GM23338 (cell line): ENCODE results near the gene CCDC57. TPM values are rescaled to one million over a fixed set of nuclear protein-coding genes. Genes with fewer than 3 reads are reported as not detected.

Experiments
- ATAC-seq: fragments of 200-7000 bp; cut with Tn5 transposase; 3 replicates; pipeline ENCODE4 v1.9.1; 2020
- DNase-seq: peaks from one replicate; pipeline ENCODE4 v3.0.0-alpha.2; 2015; ENCODE audit warnings: low spot score
- H2AFZ ChIP-seq: fragments of 200-600 bp; sonication (generic); 2 replicates; pipeline ENCODE4 v1.8.0; 2016; ENCODE audit warnings: antibody characterized with exemption, mild to moderate bottlenecking, moderate library complexity
- H3F3A ChIP-seq: fragments of 200-600 bp; sonication (generic); replicated peaks from 2 replicates; pipeline ENCODE4 v1.8.0; 2017; ENCODE audit warnings: antibody characterized with exemption, mixed run types, low read depth
- H3K27ac ChIP-seq: fragments of 200-600 bp; sonication (generic); 2 replicates; pipeline ENCODE4 v1.6.1; 2016; ENCODE audit warnings: low read depth
- H3K27me3 ChIP-seq: fragments of 200-600 bp; sonication (generic); 2 replicates; pipeline ENCODE4 v1.8.0; 2016; ENCODE audit warnings: mild to moderate bottlenecking, mixed run types, moderate library complexity; ENCODE audit not compliant: insufficient read depth
- H3K36me3 ChIP-seq: fragments of 200-600 bp; sonication (generic); 2 replicates; pipeline ENCODE4 v1.8.0; 2016; ENCODE audit warnings: mild to moderate bottlenecking; ENCODE audit not compliant: insufficient read depth
- H3K4me1 ChIP-seq: fragments of 200-600 bp; sonication (generic); 2 replicates; pipeline ENCODE4 v1.8.0; 2016; ENCODE audit warnings: mild to moderate bottlenecking, moderate library complexity; ENCODE audit not compliant: insufficient read depth
- H3K4me2 ChIP-seq: fragments of 200-600 bp; sonication (generic); 2 replicates; pipeline ENCODE4 v1.7.1; 2017; ENCODE audit warnings: mixed run types
- H3K4me3 ChIP-seq: fragments of 200-600 bp; sonication (generic); 2 replicates; pipeline ENCODE4 v1.6.1; 2016; ENCODE audit warnings: mixed run types
- H3K79me2 ChIP-seq: fragments of 200-600 bp; sonication (generic); replicated peaks from 2 replicates; pipeline ENCODE4 v1.8.0; 2017; ENCODE audit warnings: mild to moderate bottlenecking; ENCODE audit not compliant: insufficient read depth
- H3K9me2 ChIP-seq: fragments of 200-600 bp; sonication (generic); 2 replicates; pipeline ENCODE4 v1.8.0; 2017; ENCODE audit not compliant: insufficient read depth
- H4K20me1 ChIP-seq: fragments of 200-600 bp; sonication (generic); replicated peaks from 2 replicates; pipeline ENCODE4 v1.8.0; 2017; ENCODE audit warnings: mild to moderate bottlenecking; ENCODE audit not compliant: insufficient read depth
- H3K27ac Mint-ChIP-seq: 2 replicates; pipeline ENCODE4 v1.8.0; 2020; ENCODE audit warnings: inconsistent platforms, mild to moderate bottlenecking, moderate library complexity, mixed read lengths
- H3K27me3 Mint-ChIP-seq: 3 replicates; pipeline ENCODE4 v1.8.0; 2022; ENCODE audit warnings: low read depth, mild to moderate bottlenecking, moderate library complexity, mixed read lengths, inconsistent platforms; ENCODE audit not compliant: insufficient read depth, poor library complexity
- H3K36me3 Mint-ChIP-seq: 3 replicates; pipeline ENCODE4 v1.8.0; 2021; ENCODE audit warnings: low read depth, mild to moderate bottlenecking, inconsistent platforms, moderate library complexity, mixed read lengths
- H3K4me1 Mint-ChIP-seq: 3 replicates; pipeline ENCODE4 v1.8.0; 2020; ENCODE audit warnings: mild to moderate bottlenecking, inconsistent platforms, mixed read lengths
- H3K4me3 Mint-ChIP-seq: 3 replicates; pipeline ENCODE4 v1.8.0; 2021; ENCODE audit warnings: moderate library complexity, mild to moderate bottlenecking, inconsistent platforms, mixed read lengths
- H3K9me3 Mint-ChIP-seq: 3 replicates; pipeline ENCODE4 v1.8.0; 2020; ENCODE audit warnings: moderate library complexity, mild to moderate bottlenecking, inconsistent platforms, mixed read lengths
- CREB1 ChIP-seq: fragments of 250-450 bp; sonication (Bioruptor Pico); IDR thresholded peaks from 2 replicates; pipeline ENCODE4 v1.5.0; 2020; ENCODE audit warnings: low read depth, mild to moderate bottlenecking, moderate library complexity
- ETS1 ChIP-seq: IDR thresholded peaks from 2 replicates; pipeline ENCODE4 v1.6.1; 2016; ENCODE audit warnings: antibody characterized with exemption
- EZH2 ChIP-seq: fragments of 200-600 bp; sonication (generic); IDR thresholded peaks from one replicate; pipeline ENCODE4 v1.8.0; 2017; ENCODE audit warnings: antibody characterized with exemption, mild to moderate bottlenecking, low read depth; ENCODE audit not compliant: unreplicated experiment
- EZH2phosphoT487 ChIP-seq: fragments of 200-600 bp; sonication (generic); IDR thresholded peaks from one replicate; pipeline ENCODE4 v1.8.1; 2018; ENCODE audit warnings: antibody characterized with exemption; ENCODE audit not compliant: unreplicated experiment
- JUNB ChIP-seq: IDR thresholded peaks from one replicate; pipeline ENCODE4 v1.6.1; 2016; ENCODE audit warnings: antibody characterized with exemption; ENCODE audit not compliant: unreplicated experiment
- NANOG ChIP-seq: IDR thresholded peaks from 2 replicates; pipeline ENCODE4 v1.6.1; 2016; ENCODE audit warnings: antibody characterized with exemption, borderline replicate concordance
- POLR2AphosphoS5 ChIP-seq: IDR thresholded peaks from 2 replicates; pipeline ENCODE4 v1.6.1; 2016; ENCODE audit warnings: antibody characterized with exemption, low read depth
- STAT1 ChIP-seq: IDR thresholded peaks from one replicate; pipeline ENCODE4 v1.6.1; 2016; ENCODE audit warnings: antibody characterized with exemption; ENCODE audit not compliant: unreplicated experiment
- polyA plus RNA-seq: library from polyadenylated mRNA; unstranded; fragments of >200 nt; fragmentation: Nextera tagmentation; extraction: Ambion mirVana; gene quantifications from 2 replicates; pipeline ENCODE4 v1.2.1, GENCODE V29; 2016
- total RNA-seq: library from RNA; depleted of rRNA; stranded (reverse); fragments of >200 nt; shearing (Covaris generic); gene quantifications from 2 replicates; pipeline ENCODE4 v1.2.3, GENCODE V29; 2014
- TF ChIP-seq, protein P1 (sequence below), 2 experiments: fragments of 200-600 bp in 1 of 2; sonication (generic) in 1 of 2; conservative IDR thresholded peaks; 2 replicates each; pipeline versions ENCODE4 v1.5.1 to v1.6.1; 2016 to 2017; ENCODE audit warnings: antibody characterized with exemption in 2 of 2, low read depth in 2 of 2, mild to moderate bottlenecking in 2 of 2, moderate library complexity in 1 of 2

Gene CCDC57
- total and polyA plus RNA-seq, 2 experiments from 2014 or later: 7.0 to 16.3 TPM

DNA sequence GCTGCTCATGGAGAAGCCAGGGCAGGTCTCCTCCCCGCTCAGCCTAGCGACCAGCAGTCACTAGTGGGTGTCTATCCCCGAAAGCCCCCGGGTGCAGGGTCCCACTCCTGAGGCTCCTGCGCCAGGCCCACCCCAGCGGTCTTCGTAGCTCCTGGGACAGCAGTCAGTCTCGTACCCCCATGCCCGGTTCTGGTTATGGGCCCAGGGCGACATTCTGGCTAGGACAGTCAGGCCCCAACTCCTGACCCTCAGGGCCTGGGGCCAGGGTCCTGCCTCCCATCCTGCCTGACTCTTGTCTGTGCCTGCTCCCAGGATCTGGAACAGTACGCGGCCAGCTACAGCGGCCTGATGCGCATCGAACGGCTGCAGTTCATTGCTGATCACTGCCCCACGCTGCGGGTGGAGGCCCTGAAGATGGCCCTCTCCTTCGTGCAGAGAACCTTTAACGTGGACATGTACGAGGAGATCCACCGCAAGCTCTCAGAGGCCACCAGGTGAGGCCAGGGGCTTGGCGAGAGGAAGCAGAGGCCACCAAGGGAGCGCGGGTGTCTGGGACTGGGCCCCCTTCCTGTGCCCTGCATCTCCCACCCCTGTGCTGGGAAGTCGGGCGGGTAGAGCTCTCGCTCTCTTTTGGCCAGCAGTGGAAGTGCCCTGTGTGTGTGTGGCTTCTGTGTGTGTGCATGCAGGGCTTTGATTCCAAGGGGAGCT is 158.9 kb downstream of the CCDC57 start:
- no peaks in the 10 kb centered on the region; the same call in 2 of the 3 replicates for H3K4me1 Mint-ChIP-seq
- no peak overlapping the region for H3K27ac Mint-ChIP-seq
- peaks cover 15% of the 10 kb centered on the region for H3K27me3 Mint-ChIP-seq
- no peaks in the 10 kb centered on the region for H3K9me3 Mint-ChIP-seq
- Histone ChIP-seq H3K27me3 (no peaks in the 10 kb centered on the region), H3K9me2 (no peaks in the 10 kb centered on the region), H2AFZ (no peak overlapping the region), H3K27ac (no peak overlapping the region), H3K4me1 (no peaks in the 10 kb centered on the region), H3K79me2 (peaks cover 9% of the 10 kb centered on the region; the same call in 1 of the 2 replicates), H3K4me3 (peak overlapping the region; percentile 89; the same call in 1 of the 2 replicates), H3K36me3 (peaks cover 4% of the 10 kb centered on the region; the same call in 1 of the 2 replicates), H4K20me1 (peaks cover 8% of the 10 kb centered on the region; the same call in 1 of the 2 replicates), H3F3A (0 out of 2 replicates have a peak, but pooled peaks cover 6% of the 10 kb centered on the region), H3K4me2 (no peak overlapping the region)
- ATAC-seq (no peak), DNase-seq (no peak)
- peaks cover 21% of the 10 kb centered on the region for H3K36me3 Mint-ChIP-seq
- TF ChIP-seq, protein P1, sequence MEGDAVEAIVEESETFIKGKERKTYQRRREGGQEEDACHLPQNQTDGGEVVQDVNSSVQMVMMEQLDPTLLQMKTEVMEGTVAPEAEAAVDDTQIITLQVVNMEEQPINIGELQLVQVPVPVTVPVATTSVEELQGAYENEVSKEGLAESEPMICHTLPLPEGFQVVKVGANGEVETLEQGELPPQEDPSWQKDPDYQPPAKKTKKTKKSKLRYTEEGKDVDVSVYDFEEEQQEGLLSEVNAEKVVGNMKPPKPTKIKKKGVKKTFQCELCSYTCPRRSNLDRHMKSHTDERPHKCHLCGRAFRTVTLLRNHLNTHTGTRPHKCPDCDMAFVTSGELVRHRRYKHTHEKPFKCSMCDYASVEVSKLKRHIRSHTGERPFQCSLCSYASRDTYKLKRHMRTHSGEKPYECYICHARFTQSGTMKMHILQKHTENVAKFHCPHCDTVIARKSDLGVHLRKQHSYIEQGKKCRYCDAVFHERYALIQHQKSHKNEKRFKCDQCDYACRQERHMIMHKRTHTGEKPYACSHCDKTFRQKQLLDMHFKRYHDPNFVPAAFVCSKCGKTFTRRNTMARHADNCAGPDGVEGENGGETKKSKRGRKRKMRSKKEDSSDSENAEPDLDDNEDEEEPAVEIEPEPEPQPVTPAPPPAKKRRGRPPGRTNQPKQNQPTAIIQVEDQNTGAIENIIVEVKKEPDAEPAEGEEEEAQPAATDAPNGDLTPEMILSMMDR (conservative IDR thresholded peaks at IDR 0.05; ENCODE audit: low read depth in 2 of 2): no peak
- TF ChIP-seq STAT1: no peak
- TF ChIP-seq ETS1: no peak
- TF ChIP-seq JUNB: no peak
- peak overlapping the region; percentile 86 for H3K4me3 Mint-ChIP-seq

DNA sequence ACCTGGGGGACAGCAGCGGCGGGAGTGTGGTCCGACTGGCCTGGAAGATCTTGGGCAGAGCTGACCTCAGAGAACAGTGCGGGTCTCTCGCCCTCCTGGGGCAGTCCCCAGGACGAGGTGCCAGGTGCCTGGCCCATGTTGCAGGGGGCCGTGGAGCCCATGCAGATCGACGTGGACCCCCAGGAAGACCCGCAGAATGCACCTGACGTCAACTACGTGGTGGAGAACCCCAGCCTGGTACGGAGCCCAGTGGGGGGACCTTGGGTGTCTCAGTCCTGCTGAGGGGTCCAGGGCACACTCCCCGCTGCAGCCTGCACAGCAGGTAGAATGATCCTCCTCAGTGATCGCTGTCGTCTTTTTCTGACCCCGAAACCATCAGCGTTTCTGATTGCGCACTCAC is 159.5 kb downstream of the CCDC57 start:
- Histone ChIP-seq H4K20me1 (peaks cover 8% of the 10 kb centered on the region; the same call in 1 of the 2 replicates), H3K27ac (no peak overlapping the region), H3K79me2 (peaks cover 9% of the 10 kb centered on the region; the same call in 1 of the 2 replicates), H3K4me3 (peak overlapping the region; percentile 89), H3F3A (0 out of 2 replicates have a peak, but pooled peaks cover 6% of the 10 kb centered on the region), H2AFZ (no peak overlapping the region), H3K36me3 (peaks cover 4% of the 10 kb centered on the region; the same call in 1 of the 2 replicates), H3K9me2 (no peaks in the 10 kb centered on the region), H3K27me3 (no peaks in the 10 kb centered on the region), H3K4me2 (peak overlapping the region; percentile 89), H3K4me1 (no peaks in the 10 kb centered on the region)
- DNase-seq (no peak), ATAC-seq (no peak)
- Mint-ChIP-seq H3K27me3 (peaks cover 14% of the 10 kb centered on the region), H3K4me3 (peak overlapping the region; percentile 86), H3K9me3 (no peaks in the 10 kb centered on the region), H3K36me3 (peaks cover 21% of the 10 kb centered on the region), H3K27ac (no peak overlapping the region), H3K4me1 (no peaks in the 10 kb centered on the region; the same call in 2 of the 3 replicates)
- TF ChIP-seq, protein P1 (conservative IDR thresholded peaks at IDR 0.05; ENCODE audit: low read depth in 2 of 2): no peak
- TF ChIP-seq ETS1: no peak
- no peak for TF ChIP-seq NANOG
- no peak for TF ChIP-seq CREB1 (CRISPR knock-in tag)
- no peak for TF ChIP-seq EZH2
- no peak for TF ChIP-seq EZH2phosphoT487
- no peak for TF ChIP-seq JUNB
- no peak for TF ChIP-seq POLR2AphosphoS5
